NT2/D1 (cell line): ENCODE data around the gene MYL4.

Experiments used
- DNase-seq: peaks from one replicate; pipeline ENCODE4 v3.0.0-alpha.2; 2011; ENCODE audit warnings: low read depth, low spot score
- H3K27me3 ChIP-seq: 2 replicates; pipeline ENCODE4 v1.6.0; 2011; ENCODE audit warnings: mild to moderate bottlenecking; ENCODE audit not compliant: insufficient read length, insufficient read depth
- H3K36me3 ChIP-seq: 2 replicates; pipeline ENCODE4 v1.6.1; 2011; ENCODE audit warnings: mild to moderate bottlenecking, low read length, mixed read lengths; ENCODE audit not compliant: insufficient read depth, insufficient read length
- H3K4me1 ChIP-seq: 2 replicates; pipeline ENCODE4 v1.5.1; 2011; ENCODE audit not compliant: insufficient read depth, insufficient read length
- H3K4me3 ChIP-seq: 2 replicates; pipeline ENCODE4 v1.5.1; 2011; ENCODE audit warnings: low read depth; ENCODE audit not compliant: insufficient read length
- H3K9ac ChIP-seq: 2 replicates; pipeline ENCODE4 v1.6.0; 2011; ENCODE audit warnings: low read depth; ENCODE audit not compliant: insufficient read length
- H3K9me3 ChIP-seq: 2 replicates; pipeline ENCODE4 v1.5.1; 2011; ENCODE audit warnings: mild to moderate bottlenecking, low read length; ENCODE audit not compliant: insufficient read depth
- SUZ12 ChIP-seq: IDR thresholded peaks from 2 replicates; pipeline ENCODE4 v1.6.1; 2011; ENCODE audit not compliant: insufficient read length, insufficient read depth; ENCODE audit errors: extremely low read depth
- YY1 ChIP-seq: IDR thresholded peaks from 2 replicates; pipeline ENCODE4 v1.6.1; 2011; ENCODE audit not compliant: insufficient read length, insufficient read depth
- ZNF274 ChIP-seq: IDR thresholded peaks from 2 replicates; pipeline ENCODE4 v1.6.1; 2011; ENCODE audit warnings: mild to moderate bottlenecking, low read depth, low read length

The MYL4 gene

GRCh38 chr17:47224966-47225365 is 15.8 kb downstream of the MYL4 start:
- Histone ChIP-seq H3K9ac (no peak overlapping the region), H3K27me3 (peaks cover 11% of the 10 kb centered on the region), H3K36me3 (peaks cover 4% of the 10 kb centered on the region), H3K9me3 (peaks cover 12% of the 10 kb centered on the region; the same call in 1 of the 2 replicates), H3K4me1 (peaks cover 3% of the 10 kb centered on the region), H3K4me3 (no peak overlapping the region)
- no peak for DNase-seq
- no peak for TF ChIP-seq SUZ12
- no peak for TF ChIP-seq YY1
- TF ChIP-seq ZNF274: no peak

GRCh38 chr17:47225436-47225858 is 16.3 kb downstream of the MYL4 start:
- peaks cover 14% of the 10 kb centered on the region for H3K27me3 ChIP-seq
- H3K4me3 ChIP-seq: no peak overlapping the region
- no peak for DNase-seq
- no peak for TF ChIP-seq YY1
- TF ChIP-seq ZNF274: no peak
- TF ChIP-seq SUZ12: no peak
- H3K4me1 ChIP-seq: peaks cover 3% of the 10 kb centered on the region
- peaks cover 12% of the 10 kb centered on the region; the same call in 1 of the 2 replicates for H3K9me3 ChIP-seq
- H3K9ac ChIP-seq: no peak overlapping the region
- peaks cover 4% of the 10 kb centered on the region for H3K36me3 ChIP-seq

GRCh38 chr17:47225911-47226688 is 17.0 kb downstream of the MYL4 start:
- DNase-seq: no peak
- Histone ChIP-seq H3K4me1 (peaks cover 3% of the 10 kb centered on the region), H3K4me3 (no peak overlapping the region), H3K9ac (no peak overlapping the region), H3K9me3 (peaks cover 12% of the 10 kb centered on the region; the same call in 1 of the 2 replicates), H3K36me3 (peaks cover 4% of the 10 kb centered on the region), H3K27me3 (peaks cover 18% of the 10 kb centered on the region)
- TF ChIP-seq SUZ12 (no peak), ZNF274 (no peak), YY1 (no peak)

- H3K4me3 ChIP-seq: no peak overlapping the region
- TF ChIP-seq ZNF274: no peak
- DNase-seq: no peak
- H3K4me1 ChIP-seq: no peaks in the 10 kb centered on the region
- peaks cover 12% of the 10 kb centered on the region; the same call in 1 of the 2 replicates for H3K9me3 ChIP-seq
- H3K9ac ChIP-seq: no peak overlapping the region
- no peaks in the 10 kb centered on the region for H3K36me3 ChIP-seq
- H3K27me3 ChIP-seq: peaks cover 7% of the 10 kb centered on the region
These were observed 18.7 kb downstream of the MYL4 start for GRCh38 chr17:47227862-47228261.

GRCh38 chr17:47229535-47230443 is 20.6 kb downstream of the MYL4 start:
- no peak overlapping the region for H3K4me3 ChIP-seq
- H3K36me3 ChIP-seq: no peaks in the 10 kb centered on the region
- H3K9me3 ChIP-seq: no peaks in the 10 kb centered on the region
- H3K27me3 ChIP-seq: peaks cover 7% of the 10 kb centered on the region
- no peak overlapping the region for H3K9ac ChIP-seq
- TF ChIP-seq YY1 (no peak), SUZ12 (no peak), ZNF274 (no peak)
- H3K4me1 ChIP-seq: no peaks in the 10 kb centered on the region
- DNase-seq: peak; percentile 78

- no peaks in the 10 kb centered on the region for H3K4me1 ChIP-seq
- no peak overlapping the region for H3K9ac ChIP-seq
- peaks cover 7% of the 10 kb centered on the region for H3K27me3 ChIP-seq
- no peak for DNase-seq
- no peaks in the 10 kb centered on the region for H3K9me3 ChIP-seq
- no peak overlapping the region for H3K4me3 ChIP-seq
- no peaks in the 10 kb centered on the region for H3K36me3 ChIP-seq
- TF ChIP-seq YY1: no peak
- no peak for TF ChIP-seq ZNF274
- TF ChIP-seq SUZ12: no peak
These were observed 21.7 kb downstream of the MYL4 start for GRCh38 chr17:47230864-47231263.

- Histone ChIP-seq H3K9me3 (no peaks in the 10 kb centered on the region), H3K4me1 (no peaks in the 10 kb centered on the region), H3K27me3 (peaks cover 7% of the 10 kb centered on the region), H3K9ac (no peak overlapping the region), H3K36me3 (no peaks in the 10 kb centered on the region), H3K4me3 (no peak overlapping the region)
- TF ChIP-seq YY1 (no peak), SUZ12 (no peak), ZNF274 (no peak)
- no peak for DNase-seq
These were observed 22.2 kb downstream of the MYL4 start for GRCh38 chr17:47231334-47231733.
